ENCODE data around the gene SOX6.

- TF ChIP-seq POLR2A (IDR thresholded peaks at IDR 0.05) (no peak), CTCF (IDR thresholded peaks at IDR 0.05) (no peak)
Measured at GRCh38 chr11:15985127-15985859, 371.1 kb downstream of the SOX6 start.
